22Rv1 (cell line): ENCODE measurements around the gene DGKD.

ENCODE experiments used
- ZFX ChIP-seq: fragments of 450-650 bp; IDR thresholded peaks from 2 replicates; pipeline ENCODE4 v1.6.1; 2017; ENCODE audit warnings: antibody characterized with exemption, borderline replicate concordance
- TF ChIP-seq, protein P1 (sequence below): fragments of 450-650 bp; IDR thresholded peaks from 2 replicates; pipeline ENCODE4 v1.5.1; 2017; ENCODE audit warnings: mild to moderate bottlenecking

DNA sequence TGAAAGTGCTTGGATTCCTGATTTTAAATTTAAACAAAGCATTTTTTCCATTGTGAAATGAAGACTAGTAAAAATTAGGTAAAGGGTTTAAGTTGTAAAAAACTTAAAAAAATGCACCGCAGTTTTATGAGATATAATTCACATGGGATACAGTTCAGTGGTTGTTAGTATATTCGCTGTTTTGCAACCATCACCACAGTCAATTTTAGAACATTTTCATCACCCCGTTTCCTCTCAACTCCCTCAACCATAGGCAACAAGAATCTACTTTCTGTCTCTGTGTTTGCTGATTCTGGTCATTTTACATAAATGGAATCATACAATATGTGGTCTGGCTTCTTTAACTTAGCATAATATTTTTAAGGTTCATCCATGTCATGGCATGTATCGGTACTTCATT lies 4.0 kb downstream of the DGKD start:
- TF ChIP-seq, protein P1, sequence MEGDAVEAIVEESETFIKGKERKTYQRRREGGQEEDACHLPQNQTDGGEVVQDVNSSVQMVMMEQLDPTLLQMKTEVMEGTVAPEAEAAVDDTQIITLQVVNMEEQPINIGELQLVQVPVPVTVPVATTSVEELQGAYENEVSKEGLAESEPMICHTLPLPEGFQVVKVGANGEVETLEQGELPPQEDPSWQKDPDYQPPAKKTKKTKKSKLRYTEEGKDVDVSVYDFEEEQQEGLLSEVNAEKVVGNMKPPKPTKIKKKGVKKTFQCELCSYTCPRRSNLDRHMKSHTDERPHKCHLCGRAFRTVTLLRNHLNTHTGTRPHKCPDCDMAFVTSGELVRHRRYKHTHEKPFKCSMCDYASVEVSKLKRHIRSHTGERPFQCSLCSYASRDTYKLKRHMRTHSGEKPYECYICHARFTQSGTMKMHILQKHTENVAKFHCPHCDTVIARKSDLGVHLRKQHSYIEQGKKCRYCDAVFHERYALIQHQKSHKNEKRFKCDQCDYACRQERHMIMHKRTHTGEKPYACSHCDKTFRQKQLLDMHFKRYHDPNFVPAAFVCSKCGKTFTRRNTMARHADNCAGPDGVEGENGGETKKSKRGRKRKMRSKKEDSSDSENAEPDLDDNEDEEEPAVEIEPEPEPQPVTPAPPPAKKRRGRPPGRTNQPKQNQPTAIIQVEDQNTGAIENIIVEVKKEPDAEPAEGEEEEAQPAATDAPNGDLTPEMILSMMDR: no peak
- no peak for TF ChIP-seq ZFX
